ENCODE results near the gene MEG3. TPM values are rescaled to one million over a fixed set of nuclear protein-coding genes. Genes with fewer than 3 reads are reported as not detected.

MEG3 gene
- total RNA-seq, 1 experiment from 2014 or later = not detected

DNA sequence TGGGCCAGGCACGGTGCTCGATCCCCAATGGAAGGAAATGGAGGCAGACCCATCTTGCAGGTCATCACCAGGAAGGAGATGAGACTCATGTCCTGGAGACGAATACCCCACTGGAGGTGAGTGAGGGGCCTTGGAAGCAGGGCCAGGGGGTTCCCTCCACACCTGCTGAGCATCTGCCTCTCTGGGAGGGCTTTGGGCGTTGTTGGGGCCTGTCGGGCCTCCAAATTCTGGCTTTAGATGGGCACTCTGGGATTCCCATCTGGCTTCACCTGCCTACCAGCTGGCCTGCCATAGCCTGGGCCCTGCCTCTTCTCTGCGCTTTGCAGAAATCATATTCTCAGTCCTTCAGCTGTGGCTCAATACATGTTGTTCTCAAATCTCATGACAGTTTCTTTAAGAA lies 63.7 kb downstream of the MEG3 start:
- no peaks in the 10 kb centered on the region for H3K9me3 Mint-ChIP-seq (ENCODE audit: unreplicated experiment)
- peak overlapping the region; percentile 59 for H3K27ac Mint-ChIP-seq (ENCODE audit: low read depth, unreplicated experiment)
- H3K4me3 Mint-ChIP-seq (ENCODE audit: unreplicated experiment) = no peak overlapping the region
- BruUV-seq (replicated peaks) = no TSS peak
- intact Hi-C loops (cut with micrococcal nuclease) = no loop called here
- peaks cover 50% of the 10 kb centered on the region for H3K27me3 Mint-ChIP-seq (ENCODE audit: insufficient read depth, unreplicated experiment)
- peaks cover 12% of the 10 kb centered on the region for H3K4me1 Mint-ChIP-seq (ENCODE audit: insufficient read depth, unreplicated experiment)
- peaks cover 6% of the 10 kb centered on the region for H3K36me3 Mint-ChIP-seq (ENCODE audit: insufficient read depth, unreplicated experiment)
- CTCF ChIA-PET = interaction anchor here (0.6 kb wide), 1 partner anchor 306 kb away, joined by 3 read pairs; no protein-coding TSS in a partner anchor
- POLR2A ChIA-PET = no interaction called here
- TF ChIP-seq, protein P1, sequence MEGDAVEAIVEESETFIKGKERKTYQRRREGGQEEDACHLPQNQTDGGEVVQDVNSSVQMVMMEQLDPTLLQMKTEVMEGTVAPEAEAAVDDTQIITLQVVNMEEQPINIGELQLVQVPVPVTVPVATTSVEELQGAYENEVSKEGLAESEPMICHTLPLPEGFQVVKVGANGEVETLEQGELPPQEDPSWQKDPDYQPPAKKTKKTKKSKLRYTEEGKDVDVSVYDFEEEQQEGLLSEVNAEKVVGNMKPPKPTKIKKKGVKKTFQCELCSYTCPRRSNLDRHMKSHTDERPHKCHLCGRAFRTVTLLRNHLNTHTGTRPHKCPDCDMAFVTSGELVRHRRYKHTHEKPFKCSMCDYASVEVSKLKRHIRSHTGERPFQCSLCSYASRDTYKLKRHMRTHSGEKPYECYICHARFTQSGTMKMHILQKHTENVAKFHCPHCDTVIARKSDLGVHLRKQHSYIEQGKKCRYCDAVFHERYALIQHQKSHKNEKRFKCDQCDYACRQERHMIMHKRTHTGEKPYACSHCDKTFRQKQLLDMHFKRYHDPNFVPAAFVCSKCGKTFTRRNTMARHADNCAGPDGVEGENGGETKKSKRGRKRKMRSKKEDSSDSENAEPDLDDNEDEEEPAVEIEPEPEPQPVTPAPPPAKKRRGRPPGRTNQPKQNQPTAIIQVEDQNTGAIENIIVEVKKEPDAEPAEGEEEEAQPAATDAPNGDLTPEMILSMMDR (IDR thresholded peaks at IDR 0.05; ENCODE audit: unreplicated experiment) = no peak
- no peak for DNase-seq (ENCODE audit: unreplicated experiment)

DNA sequence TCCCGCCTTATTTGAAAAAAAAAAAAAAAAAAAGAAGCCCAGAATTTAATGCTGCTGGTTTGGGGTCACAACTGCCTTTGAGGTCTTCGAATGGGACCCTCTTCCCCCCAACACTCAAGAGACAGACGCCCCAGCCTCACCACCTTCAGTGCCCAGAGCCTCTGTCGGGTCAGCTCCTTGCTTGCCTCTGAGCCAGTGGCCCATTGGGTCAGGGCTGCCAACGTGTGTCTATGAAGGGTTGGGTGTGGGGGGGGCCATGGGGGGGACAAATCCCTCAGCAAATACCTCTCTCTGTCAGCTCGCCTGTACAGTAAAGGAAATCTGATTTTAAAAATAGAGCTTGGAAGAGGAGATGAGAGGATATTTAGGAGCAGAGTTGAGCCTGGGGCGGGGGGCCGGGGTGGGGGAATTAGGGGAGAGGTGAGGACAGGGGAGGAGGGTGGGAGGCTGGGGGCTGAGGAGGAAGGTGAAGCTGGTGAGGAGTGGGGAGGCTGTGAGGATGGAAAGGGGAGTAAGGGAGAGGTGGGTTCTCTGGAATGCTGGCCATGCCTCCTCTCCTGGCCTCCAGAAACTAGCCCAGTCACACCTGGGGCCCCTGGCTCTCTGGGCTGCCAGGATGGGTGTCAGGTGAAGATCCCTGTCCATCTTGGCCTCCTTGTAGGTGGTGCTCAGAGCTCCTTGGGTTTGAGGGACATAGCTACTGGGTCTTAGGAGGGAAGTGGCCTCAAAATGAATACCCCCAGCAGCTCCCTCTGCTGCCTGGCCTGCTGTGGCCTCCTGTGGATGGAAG lies 64.3 kb downstream of the MEG3 start:
- POLR2A ChIA-PET = no interaction called here
- DNase-seq (ENCODE audit: unreplicated experiment) = no peak
- TF ChIP-seq, protein P1 (IDR thresholded peaks at IDR 0.05; ENCODE audit: unreplicated experiment) = no peak
- peaks cover 6% of the 10 kb centered on the region for H3K36me3 Mint-ChIP-seq (ENCODE audit: insufficient read depth, unreplicated experiment)
- H3K4me1 Mint-ChIP-seq (ENCODE audit: insufficient read depth, unreplicated experiment) = peaks cover 12% of the 10 kb centered on the region
- H3K27me3 Mint-ChIP-seq (ENCODE audit: insufficient read depth, unreplicated experiment) = peaks cover 53% of the 10 kb centered on the region
- intact Hi-C loops (cut with micrococcal nuclease) = no loop called here
- BruUV-seq (replicated peaks) = no TSS peak
- H3K9me3 Mint-ChIP-seq (ENCODE audit: unreplicated experiment) = no peaks in the 10 kb centered on the region
- CTCF ChIA-PET = interaction anchor here (0.6 kb wide), 1 partner anchor 306 kb away, joined by 3 read pairs; no protein-coding TSS in a partner anchor
- no peak overlapping the region for H3K4me3 Mint-ChIP-seq (ENCODE audit: unreplicated experiment)
- H3K27ac Mint-ChIP-seq (ENCODE audit: low read depth, unreplicated experiment) = no peak overlapping the region

DNA sequence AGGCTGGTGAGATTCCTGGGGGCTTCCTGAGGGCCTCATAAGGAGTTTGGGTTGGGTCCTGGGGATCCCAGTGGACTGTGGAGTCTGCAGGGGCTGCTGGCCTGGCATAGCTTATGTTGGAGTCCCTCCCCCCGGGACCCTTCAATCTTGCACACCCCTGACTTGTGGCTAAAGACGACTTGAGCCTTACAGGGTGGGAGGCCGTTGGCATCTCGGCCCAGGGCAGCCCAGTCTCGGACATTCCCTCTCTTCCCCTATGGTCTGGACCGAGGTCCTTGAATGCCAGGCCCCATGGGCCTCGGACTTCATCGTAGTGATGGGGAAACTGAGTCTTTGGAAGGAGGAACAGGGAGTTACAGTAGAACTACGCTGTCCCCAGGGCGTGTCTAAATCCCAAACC lies 65.1 kb downstream of the MEG3 start:
- Mint-ChIP-seq H3K4me3 (ENCODE audit: unreplicated experiment) (no peak overlapping the region), H3K4me1 (ENCODE audit: insufficient read depth, unreplicated experiment) (peaks cover 12% of the 10 kb centered on the region), H3K27ac (ENCODE audit: low read depth, unreplicated experiment) (no peak overlapping the region), H3K9me3 (ENCODE audit: unreplicated experiment) (no peaks in the 10 kb centered on the region), H3K27me3 (ENCODE audit: insufficient read depth, unreplicated experiment) (peaks cover 53% of the 10 kb centered on the region), H3K36me3 (ENCODE audit: insufficient read depth, unreplicated experiment) (peaks cover 6% of the 10 kb centered on the region)
- intact Hi-C loops (cut with micrococcal nuclease) = no loop called here
- BruUV-seq (replicated peaks) = no TSS peak
- TF ChIP-seq, protein P1 (IDR thresholded peaks at IDR 0.05; ENCODE audit: unreplicated experiment) = no peak
- no peak for DNase-seq (ENCODE audit: unreplicated experiment)
- CTCF ChIA-PET = interaction anchor here (0.8 kb wide), 1 partner anchor 8 kb away, joined by 3 read pairs; no protein-coding TSS in a partner anchor
- POLR2A ChIA-PET = no interaction called here

DNA sequence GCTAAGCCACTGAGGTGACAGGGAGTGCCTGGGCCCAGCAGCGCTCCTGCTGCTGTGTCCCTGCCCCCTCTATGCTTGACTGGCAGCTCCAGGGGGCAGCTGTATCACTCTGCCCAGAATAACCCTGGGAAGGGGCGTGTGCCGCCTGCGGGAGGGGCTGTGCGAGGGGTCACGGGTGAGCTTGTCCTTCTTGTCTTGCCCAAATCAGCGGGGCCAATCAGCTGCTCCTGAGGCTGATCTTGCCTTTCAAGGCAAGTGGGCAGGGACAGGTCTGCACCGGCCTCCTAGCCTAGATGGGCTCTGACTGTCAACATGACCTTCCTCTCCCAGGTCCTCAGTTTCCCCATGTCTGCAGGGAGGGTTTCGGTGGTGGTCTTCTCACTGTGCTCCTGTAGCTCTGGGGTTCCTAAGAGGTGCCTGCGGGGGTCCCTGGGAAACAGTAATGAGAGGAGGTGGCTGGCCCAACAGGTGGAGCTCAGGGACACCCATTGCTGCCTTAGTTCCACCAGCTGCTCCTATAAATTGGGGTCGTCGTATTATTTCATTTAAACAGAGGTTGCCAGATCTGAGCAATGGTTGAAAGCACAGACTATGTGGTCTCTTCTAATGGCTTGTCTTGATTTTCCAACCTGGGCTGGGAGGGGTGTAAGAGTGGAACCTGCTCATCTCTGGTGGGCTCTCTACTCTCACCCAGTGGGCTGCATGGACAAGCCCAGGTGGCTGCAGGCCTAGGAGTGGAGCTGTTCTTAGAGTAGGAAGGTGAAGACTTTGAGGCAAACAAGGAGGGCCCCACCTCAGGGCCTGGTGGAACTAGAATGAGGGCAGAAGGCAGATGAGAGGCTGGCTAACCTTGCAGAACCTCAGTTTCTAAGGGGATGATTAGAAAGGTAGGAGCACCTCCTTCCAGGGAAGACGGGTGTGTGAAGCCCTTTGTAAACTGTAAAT lies 65.9 kb downstream of the MEG3 start:
- Mint-ChIP-seq H3K4me1 (ENCODE audit: insufficient read depth, unreplicated experiment) (peaks cover 12% of the 10 kb centered on the region), H3K27me3 (ENCODE audit: insufficient read depth, unreplicated experiment) (peaks cover 53% of the 10 kb centered on the region), H3K36me3 (ENCODE audit: insufficient read depth, unreplicated experiment) (peaks cover 6% of the 10 kb centered on the region), H3K4me3 (ENCODE audit: unreplicated experiment) (no peak overlapping the region), H3K9me3 (ENCODE audit: unreplicated experiment) (no peaks in the 10 kb centered on the region), H3K27ac (ENCODE audit: low read depth, unreplicated experiment) (no peak overlapping the region)
- ChIA-PET CTCF (interaction anchor here (0.8 kb wide), 1 partner anchor 9 kb away, joined by 3 read pairs; no protein-coding TSS in a partner anchor), POLR2A (no interaction called here)
- no TSS peak for BruUV-seq (replicated peaks)
- DNase-seq (ENCODE audit: unreplicated experiment) = no peak
- TF ChIP-seq, protein P1 (IDR thresholded peaks at IDR 0.05; ENCODE audit: unreplicated experiment) = no peak
- intact Hi-C loops (cut with micrococcal nuclease) = no loop called here
